Measurements from ENCODE around the gene TNPO3.

Gene TNPO3

DNA sequence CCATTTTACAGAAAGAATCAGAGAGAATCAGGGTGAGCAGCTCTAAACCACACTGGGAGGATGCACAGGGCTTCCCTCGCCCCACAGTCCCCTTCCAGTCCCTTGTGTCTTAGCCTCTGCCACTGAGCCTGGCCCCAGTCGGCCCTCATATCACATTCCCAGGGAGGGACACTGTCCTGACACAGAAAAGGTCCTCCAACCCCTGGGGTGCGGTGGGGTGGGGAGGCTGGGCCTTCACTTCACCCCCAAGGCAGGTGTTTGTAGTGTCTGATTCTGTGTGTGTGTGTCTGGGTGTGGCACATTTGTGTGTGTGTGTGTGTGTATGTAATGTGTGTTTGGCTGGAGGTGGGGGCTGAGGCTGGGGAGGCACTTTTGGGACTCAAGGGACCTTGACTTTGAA lies 142.6 kb downstream of the TNPO3 start:
- no peak overlapping the region for H2AFZ ChIP-seq (ENCODE audit: low read depth)

DNA sequence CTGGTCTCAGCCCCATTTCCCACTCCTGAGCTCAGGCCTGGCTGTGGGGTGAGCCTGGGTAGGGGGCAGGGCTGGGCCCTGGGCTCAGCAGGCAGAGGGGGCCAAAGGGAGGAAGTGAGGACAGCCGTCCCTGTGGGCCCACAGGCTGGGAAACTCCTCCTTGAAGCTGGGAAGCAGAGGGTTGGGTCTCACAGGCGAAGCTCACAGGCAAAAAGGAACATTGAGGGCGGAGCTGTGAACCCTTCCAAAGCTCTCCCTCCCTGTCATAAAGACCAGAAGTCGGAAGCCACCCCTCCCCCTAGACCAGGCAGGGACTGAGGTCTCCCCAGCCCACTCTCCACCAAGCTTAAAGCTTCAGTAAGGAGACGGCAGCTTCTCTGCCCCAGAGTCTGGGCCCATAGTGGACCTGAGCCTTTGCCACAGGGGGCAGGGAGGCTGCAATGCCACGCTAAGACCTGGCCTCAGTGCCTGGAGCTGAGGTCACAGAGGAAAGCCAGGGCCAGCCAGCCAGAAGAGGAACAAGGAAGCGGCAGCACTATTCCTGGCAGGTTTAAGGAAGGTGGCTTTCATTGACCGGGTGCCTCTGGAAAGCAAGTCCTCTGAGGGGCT lies 143.4 kb downstream of the TNPO3 start:
- Histone ChIP-seq H2AFZ (ENCODE audit: low read depth) (no peak overlapping the region), H3K9ac (no peak overlapping the region)
- TF ChIP-seq, protein P1, sequence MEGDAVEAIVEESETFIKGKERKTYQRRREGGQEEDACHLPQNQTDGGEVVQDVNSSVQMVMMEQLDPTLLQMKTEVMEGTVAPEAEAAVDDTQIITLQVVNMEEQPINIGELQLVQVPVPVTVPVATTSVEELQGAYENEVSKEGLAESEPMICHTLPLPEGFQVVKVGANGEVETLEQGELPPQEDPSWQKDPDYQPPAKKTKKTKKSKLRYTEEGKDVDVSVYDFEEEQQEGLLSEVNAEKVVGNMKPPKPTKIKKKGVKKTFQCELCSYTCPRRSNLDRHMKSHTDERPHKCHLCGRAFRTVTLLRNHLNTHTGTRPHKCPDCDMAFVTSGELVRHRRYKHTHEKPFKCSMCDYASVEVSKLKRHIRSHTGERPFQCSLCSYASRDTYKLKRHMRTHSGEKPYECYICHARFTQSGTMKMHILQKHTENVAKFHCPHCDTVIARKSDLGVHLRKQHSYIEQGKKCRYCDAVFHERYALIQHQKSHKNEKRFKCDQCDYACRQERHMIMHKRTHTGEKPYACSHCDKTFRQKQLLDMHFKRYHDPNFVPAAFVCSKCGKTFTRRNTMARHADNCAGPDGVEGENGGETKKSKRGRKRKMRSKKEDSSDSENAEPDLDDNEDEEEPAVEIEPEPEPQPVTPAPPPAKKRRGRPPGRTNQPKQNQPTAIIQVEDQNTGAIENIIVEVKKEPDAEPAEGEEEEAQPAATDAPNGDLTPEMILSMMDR (conservative IDR thresholded peaks at IDR 0.05; ENCODE audit: low read depth, low read length): no peak

More for the DNA sequence above, 142.6 kb downstream of the TNPO3 start:
- TF ChIP-seq, protein P1 (conservative IDR thresholded peaks at IDR 0.05; ENCODE audit: low read depth, low read length): no peak
- Histone ChIP-seq H3K4me1 (ENCODE audit: low read depth, poor library complexity, severe bottlenecking) (no peaks in the 10 kb centered on the region), H3K79me2 (ENCODE audit: insufficient read depth, low read depth) (no peaks in the 10 kb centered on the region), H3K27me3 (ENCODE audit: insufficient read depth, low read depth) (peaks cover 29% of the 10 kb centered on the region; the same call in 1 of the 2 replicates), H3K36me3 (ENCODE audit: insufficient read depth) (no peaks in the 10 kb centered on the region), H3K4me3 (IDR thresholded peaks at IDR 0.05; ENCODE audit: insufficient read depth, low read depth, low read length) (no peak overlapping the region), H4K20me1 (ENCODE audit: insufficient read depth) (no peaks in the 10 kb centered on the region), H3K4me2 (no peak overlapping the region), H3K9ac (no peak overlapping the region), H3K27ac (no peak overlapping the region)

DNA sequence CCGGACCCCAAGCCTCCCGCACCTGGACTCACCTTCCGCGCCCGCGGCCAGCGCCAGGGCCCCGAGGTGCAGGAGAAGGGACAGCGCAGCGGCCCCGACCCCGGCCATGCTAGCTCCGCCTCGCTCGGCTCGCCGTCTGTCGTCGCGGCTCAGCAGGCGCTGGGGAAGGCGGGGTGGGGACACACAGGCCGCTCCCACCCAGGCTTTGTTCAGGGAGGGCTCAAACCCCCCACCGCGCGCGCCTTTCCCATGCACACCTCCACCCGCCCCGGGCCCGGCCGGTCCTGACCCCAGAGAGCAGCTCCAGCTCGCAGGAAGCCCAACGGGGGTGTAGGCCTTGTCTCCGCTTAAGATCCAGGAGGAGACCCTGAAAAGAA lies 144.4 kb downstream of the TNPO3 start, which contains the start of gene KCP:
Gene KCP, minus strand, starts transcription at position 141 of the 377 bp plus-strand sequence. Its CDS starts 33 bp downstream, at position 108.
- Histone ChIP-seq H2AFZ (ENCODE audit: low read depth) (no peak within 1 kb of the TSS), H4K20me1 (ENCODE audit: insufficient read depth) (no peaks in the 10 kb centered on the region), H3K4me2 (no peak within 1 kb of the TSS), H3K4me1 (ENCODE audit: low read depth, poor library complexity, severe bottlenecking) (no peaks in the 10 kb centered on the region), H3K79me2 (ENCODE audit: insufficient read depth, low read depth) (no peaks in the 10 kb centered on the region), H3K36me3 (ENCODE audit: insufficient read depth) (no peaks in the 10 kb centered on the region), H3K27ac (no peak within 1 kb of the TSS), H3K4me3 (IDR thresholded peaks at IDR 0.05; ENCODE audit: insufficient read depth, low read depth, low read length) (no peak within 1 kb of the TSS), H3K9ac (no peak within 1 kb of the TSS), H3K27me3 (ENCODE audit: insufficient read depth, low read depth) (peaks cover 29% of the 10 kb centered on the region; the same call in 1 of the 2 replicates)
- TF ChIP-seq, protein P1 (conservative IDR thresholded peaks at IDR 0.05; ENCODE audit: low read depth, low read length): no peak

More for the DNA sequence above, 143.4 kb downstream of the TNPO3 start:
- Histone ChIP-seq H3K27me3 (ENCODE audit: insufficient read depth, low read depth) (peaks cover 29% of the 10 kb centered on the region; the same call in 1 of the 2 replicates), H3K79me2 (ENCODE audit: insufficient read depth, low read depth) (no peaks in the 10 kb centered on the region), H3K4me1 (ENCODE audit: low read depth, poor library complexity, severe bottlenecking) (no peaks in the 10 kb centered on the region), H3K27ac (no peak overlapping the region), H3K4me2 (no peak overlapping the region), H3K4me3 (IDR thresholded peaks at IDR 0.05; ENCODE audit: insufficient read depth, low read depth, low read length) (no peak overlapping the region), H4K20me1 (ENCODE audit: insufficient read depth) (no peaks in the 10 kb centered on the region), H3K36me3 (ENCODE audit: insufficient read depth) (no peaks in the 10 kb centered on the region)

DNA sequence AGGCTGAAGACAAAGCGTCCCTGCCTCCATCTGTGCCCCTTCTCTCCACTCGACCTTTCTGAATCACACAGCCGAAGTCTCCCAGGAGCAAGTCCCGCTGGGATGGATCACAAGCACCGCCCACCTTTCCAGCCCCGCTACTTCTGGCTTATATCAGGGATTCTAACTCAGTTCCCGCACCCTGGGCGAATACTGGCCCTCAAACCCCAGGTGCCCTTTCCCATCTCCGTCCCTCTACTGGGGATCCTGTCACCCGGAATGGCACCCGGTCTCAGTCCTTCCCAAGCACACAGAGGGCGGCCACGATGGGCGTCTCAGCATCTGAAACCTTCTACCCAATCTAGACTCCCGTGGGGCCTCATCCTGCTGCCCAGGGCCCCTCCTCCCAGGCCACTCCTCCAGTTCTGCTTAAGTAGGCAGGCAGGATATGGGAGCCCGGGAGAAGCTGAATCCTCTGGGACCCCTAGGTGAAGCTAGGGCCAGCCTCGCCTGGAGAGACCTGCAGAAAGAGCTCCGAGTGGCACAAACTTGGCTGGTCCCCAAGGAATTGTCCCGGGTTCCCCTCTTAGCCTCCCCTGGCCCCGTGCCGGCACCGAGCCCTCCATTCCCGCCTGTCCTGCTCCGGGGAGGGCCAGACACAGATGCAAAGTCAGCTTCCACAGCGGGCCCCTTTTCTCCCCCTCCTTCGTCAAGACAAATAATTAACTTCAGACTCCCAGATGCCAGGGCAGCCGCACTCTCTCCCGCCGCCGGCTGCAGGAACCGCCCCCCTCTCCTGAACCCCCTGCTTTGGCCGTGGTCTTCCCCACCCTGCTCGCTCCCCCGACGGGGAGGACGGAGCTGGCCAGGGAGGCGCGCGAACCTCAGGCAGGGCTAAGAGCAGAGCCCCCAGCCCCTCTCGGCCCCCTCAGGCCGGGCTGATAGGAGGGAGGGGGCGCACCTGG lies 145.0 kb downstream of the TNPO3 start:
- Histone ChIP-seq H3K4me1 (ENCODE audit: low read depth, poor library complexity, severe bottlenecking) (peaks cover 1% of the 10 kb centered on the region), H3K79me2 (ENCODE audit: insufficient read depth, low read depth) (no peaks in the 10 kb centered on the region), H3K27ac (no peak overlapping the region), H2AFZ (ENCODE audit: low read depth) (no peak overlapping the region), H3K9ac (no peak overlapping the region), H3K4me2 (no peak overlapping the region), H4K20me1 (ENCODE audit: insufficient read depth) (no peaks in the 10 kb centered on the region), H3K4me3 (IDR thresholded peaks at IDR 0.05; ENCODE audit: insufficient read depth, low read depth, low read length) (no peak overlapping the region), H3K36me3 (ENCODE audit: insufficient read depth) (no peaks in the 10 kb centered on the region), H3K27me3 (ENCODE audit: insufficient read depth, low read depth) (peaks cover 28% of the 10 kb centered on the region; the same call in 1 of the 2 replicates)
- TF ChIP-seq, protein P1 (conservative IDR thresholded peaks at IDR 0.05; ENCODE audit: low read depth, low read length): no peak

All from KMS-11 (cell line).